Tibial artery (tissue), 4 donors: ENCODE results near the gene C21orf91.

Experiments
- DNase-seq, 2 donors: peaks; one replicate each; pipeline ENCODE4 v3.0.0-alpha.2; 2019
- H3K27ac ChIP-seq, 2 donors: fragments of 200-600 bp; sonication (generic) in 1 of 2; 1 replicate in 1 of 2; 2 replicates in 1 of 2; pipeline ENCODE4 v1.5.1; 2018 to 2019; ENCODE audit warnings: mild to moderate bottlenecking in 1 of 2
- H3K27me3 ChIP-seq, 2 donors: fragments of 200-600 bp; sonication (generic) in 1 of 2; one replicate each; pipeline versions ENCODE4 v1.5.1 to v1.6.0; 2016 to 2019
- H3K36me3 ChIP-seq, 3 donors: fragments of 200-600 bp; sonication (generic) in 2 of 3; one replicate each; pipeline ENCODE4 v1.5.1; 2016 to 2019; ENCODE audit warnings: mild to moderate bottlenecking in 2 of 3
- H3K4me1 ChIP-seq, 4 donors: fragments of 200-600 bp; sonication (generic) in 2 of 4; 1 replicate in 3 of 4; 2 replicates in 1 of 4; pipeline ENCODE4 v1.5.1; 2016 to 2019
- H3K4me3 ChIP-seq, 2 donors: fragments of 200-600 bp; sonication (generic) in 1 of 2; 1 replicate in 1 of 2; 2 replicates in 1 of 2; pipeline ENCODE4 v1.5.1; 2018 to 2019; ENCODE audit warnings: mild to moderate bottlenecking in 2 of 2
- H3K9me3 ChIP-seq, 3 donors: fragments of 200-600 bp; sonication (generic) in 1 of 3; one replicate each; pipeline ENCODE4 v1.5.1; 2016 to 2019
- intact Hi-C: fragments of 100-400 bp; cut with DNase I; formaldehyde crosslinking; loops from one replicate; pipeline ENCODE4 v1.15.0; 2023; ENCODE audit warnings: low total_unique reads
- TF ChIP-seq, protein P1 (sequence below), 2 experiments: fragments of 200-600 bp in 1 of 2; fragments of 450-650 bp in 1 of 2; IDR thresholded peaks; one replicate each; pipeline ENCODE4 v1.5.1; 2017 to 2019; ENCODE audit warnings: antibody characterized with exemption in 2 of 2, mild to moderate bottlenecking in 1 of 2, moderate library complexity in 1 of 2

C21orf91 gene

GRCh38 chr21:17813353-17813752 lies 5.8 kb downstream of the C21orf91 start:
- Histone ChIP-seq H3K27ac (no peak overlapping the region), H3K36me3 (peaks cover 20 to 40% (median 31%) of the 10 kb centered on the region in 3 donors), H3K27me3 (no peaks in the 10 kb centered on the region), H3K9me3 (peaks cover 0 to under 1% (median 0%) of the 10 kb centered on the region in 3 donors), H3K4me3 (no peak overlapping the region), H3K4me1 (peaks cover 0 to 22% (median 8%) of the 10 kb centered on the region in 4 donors)
- TF ChIP-seq, protein P1, sequence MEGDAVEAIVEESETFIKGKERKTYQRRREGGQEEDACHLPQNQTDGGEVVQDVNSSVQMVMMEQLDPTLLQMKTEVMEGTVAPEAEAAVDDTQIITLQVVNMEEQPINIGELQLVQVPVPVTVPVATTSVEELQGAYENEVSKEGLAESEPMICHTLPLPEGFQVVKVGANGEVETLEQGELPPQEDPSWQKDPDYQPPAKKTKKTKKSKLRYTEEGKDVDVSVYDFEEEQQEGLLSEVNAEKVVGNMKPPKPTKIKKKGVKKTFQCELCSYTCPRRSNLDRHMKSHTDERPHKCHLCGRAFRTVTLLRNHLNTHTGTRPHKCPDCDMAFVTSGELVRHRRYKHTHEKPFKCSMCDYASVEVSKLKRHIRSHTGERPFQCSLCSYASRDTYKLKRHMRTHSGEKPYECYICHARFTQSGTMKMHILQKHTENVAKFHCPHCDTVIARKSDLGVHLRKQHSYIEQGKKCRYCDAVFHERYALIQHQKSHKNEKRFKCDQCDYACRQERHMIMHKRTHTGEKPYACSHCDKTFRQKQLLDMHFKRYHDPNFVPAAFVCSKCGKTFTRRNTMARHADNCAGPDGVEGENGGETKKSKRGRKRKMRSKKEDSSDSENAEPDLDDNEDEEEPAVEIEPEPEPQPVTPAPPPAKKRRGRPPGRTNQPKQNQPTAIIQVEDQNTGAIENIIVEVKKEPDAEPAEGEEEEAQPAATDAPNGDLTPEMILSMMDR (IDR thresholded peaks at IDR 0.05), result no peak
- intact Hi-C loops, result no loop called here
- DNase-seq, result no peak

GRCh38 chr21:17805966-17806365 lies 13.2 kb downstream of the C21orf91 start:
- H3K4me1 ChIP-seq, result no peaks in the 10 kb centered on the region
- H3K4me3 ChIP-seq, result no peak overlapping the region
- intact Hi-C loops, result no loop called here
- no peak for DNase-seq
- no peaks in the 10 kb centered on the region for H3K27me3 ChIP-seq
- H3K36me3 ChIP-seq, result peaks cover 21 to 29% (median 25%) of the 10 kb centered on the region in 3 donors
- H3K27ac ChIP-seq, result no peak overlapping the region
- TF ChIP-seq, protein P1 (IDR thresholded peaks at IDR 0.05), result no peak
- peaks cover 0 to 6% (median 0%) of the 10 kb centered on the region in 3 donors for H3K9me3 ChIP-seq

DNA sequence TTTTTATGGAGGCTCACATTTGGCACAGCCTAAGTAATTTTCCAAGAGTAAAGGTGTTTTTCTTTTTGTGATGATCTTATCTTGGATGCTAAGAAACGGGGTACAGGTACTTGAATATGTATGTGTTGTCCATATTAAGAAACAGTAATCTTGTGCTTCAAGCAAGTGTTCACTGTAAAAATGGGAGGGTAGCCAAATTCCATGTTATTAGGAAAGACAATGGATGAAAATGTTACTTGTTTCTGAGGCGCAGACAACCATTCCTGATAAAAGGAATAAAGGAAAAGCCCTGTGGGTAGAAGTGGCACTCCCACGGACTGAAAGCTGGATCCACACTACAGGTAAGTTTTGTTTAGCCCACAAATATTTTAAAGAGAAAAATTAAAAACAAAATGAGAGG lies 15.6 kb downstream of the C21orf91 start:
- TF ChIP-seq, protein P1 (IDR thresholded peaks at IDR 0.05), result no peak
- intact Hi-C loops, result no loop called here
- Histone ChIP-seq H3K27me3 (no peaks in the 10 kb centered on the region), H3K9me3 (peaks cover 0 to 6% (median 0%) of the 10 kb centered on the region in 3 donors), H3K4me3 (no peak overlapping the region), H3K36me3 (peaks cover 8 to 14% (median 8%) of the 10 kb centered on the region in 3 donors), H3K4me1 (no peaks in the 10 kb centered on the region), H3K27ac (no peak overlapping the region)
- no peak for DNase-seq

DNA sequence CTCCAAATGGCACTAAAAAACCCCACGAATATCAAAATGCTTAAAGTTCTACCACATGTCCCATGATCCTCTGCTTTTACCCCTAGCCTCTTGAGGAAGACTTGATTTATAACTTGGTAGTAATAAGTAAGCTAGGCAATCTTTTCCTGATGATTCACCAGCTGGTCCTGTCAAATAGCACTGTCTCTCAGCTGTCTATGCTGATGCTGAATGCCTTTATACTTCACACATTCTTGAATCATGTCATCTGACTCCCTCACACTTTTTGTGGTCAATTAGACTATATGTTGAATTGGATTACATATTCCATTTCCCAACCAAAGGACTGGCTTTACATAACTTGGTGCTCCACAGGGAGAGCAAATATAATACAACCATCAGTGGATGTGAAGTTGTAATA lies 16.6 kb downstream of the C21orf91 start:
- intact Hi-C loops, result no loop called here
- DNase-seq, result no peak

GRCh38 chr21:17799414-17800164 lies 19.6 kb downstream of the C21orf91 start:
- intact Hi-C loops, result no loop called here
- H3K36me3 ChIP-seq, result no peaks in the 10 kb centered on the region
- no peaks in the 10 kb centered on the region for H3K9me3 ChIP-seq
- no peaks in the 10 kb centered on the region for H3K4me1 ChIP-seq
- DNase-seq, result no peak
- no peak overlapping the region for H3K27ac ChIP-seq
- H3K4me3 ChIP-seq, result no peak overlapping the region
- H3K27me3 ChIP-seq, result no peaks in the 10 kb centered on the region
- TF ChIP-seq, protein P1 (IDR thresholded peaks at IDR 0.05), result no peak

More for the DNA sequence above, 16.6 kb downstream of the C21orf91 start:
- H3K27ac ChIP-seq, result no peak overlapping the region
- H3K36me3 ChIP-seq, result peaks cover 0 to 5% (median 0%) of the 10 kb centered on the region in 3 donors
- TF ChIP-seq, protein P1 (IDR thresholded peaks at IDR 0.05), result no peak
- no peaks in the 10 kb centered on the region for H3K4me1 ChIP-seq
- H3K9me3 ChIP-seq, result no peaks in the 10 kb centered on the region
- H3K27me3 ChIP-seq, result no peaks in the 10 kb centered on the region
- H3K4me3 ChIP-seq, result no peak overlapping the region
